Tibial artery (tissue), 4 donors: ENCODE data around the gene GLIPR1L1.

Experiments used
- DNase-seq, 2 donors: peaks; one replicate each; pipeline ENCODE4 v3.0.0-alpha.2; 2019
- H3K27ac ChIP-seq, 2 donors: fragments of 200-600 bp; sonication (generic) in 1 of 2; 1 replicate in 1 of 2; 2 replicates in 1 of 2; pipeline ENCODE4 v1.5.1; 2018 to 2019; ENCODE audit warnings: mild to moderate bottlenecking in 1 of 2
- H3K27me3 ChIP-seq, 2 donors: fragments of 200-600 bp; sonication (generic) in 1 of 2; one replicate each; pipeline versions ENCODE4 v1.5.1 to v1.6.0; 2016 to 2019
- H3K36me3 ChIP-seq, 3 donors: fragments of 200-600 bp; sonication (generic) in 2 of 3; one replicate each; pipeline ENCODE4 v1.5.1; 2016 to 2019; ENCODE audit warnings: mild to moderate bottlenecking in 2 of 3
- H3K4me1 ChIP-seq, 4 donors: fragments of 200-600 bp; sonication (generic) in 2 of 4; 1 replicate in 3 of 4; 2 replicates in 1 of 4; pipeline ENCODE4 v1.5.1; 2016 to 2019
- H3K4me3 ChIP-seq, 2 donors: fragments of 200-600 bp; sonication (generic) in 1 of 2; 1 replicate in 1 of 2; 2 replicates in 1 of 2; pipeline ENCODE4 v1.5.1; 2018 to 2019; ENCODE audit warnings: mild to moderate bottlenecking in 2 of 2
- H3K9me3 ChIP-seq, 3 donors: fragments of 200-600 bp; sonication (generic) in 1 of 3; one replicate each; pipeline ENCODE4 v1.5.1; 2016 to 2019
- intact Hi-C: fragments of 100-400 bp; cut with DNase I; formaldehyde crosslinking; loops from one replicate; pipeline ENCODE4 v1.15.0; 2023; ENCODE audit warnings: low total_unique reads
- TF ChIP-seq, protein P1 (sequence below), 2 experiments: fragments of 200-600 bp in 1 of 2; fragments of 450-650 bp in 1 of 2; IDR thresholded peaks; one replicate each; pipeline ENCODE4 v1.5.1; 2017 to 2019; ENCODE audit warnings: antibody characterized with exemption in 2 of 2, mild to moderate bottlenecking in 1 of 2, moderate library complexity in 1 of 2

GLIPR1L1 gene

GRCh38 chr12:75334384-75335030 is at the start of gene GLIPR1L1:
Gene GLIPR1L1, plus strand, starts transcription at chr12:75334670. Its CDS starts 59 bp downstream, at chr12:75334729.
- H3K27me3 ChIP-seq, result no peaks in the 10 kb centered on the region
- TF ChIP-seq, protein P1, sequence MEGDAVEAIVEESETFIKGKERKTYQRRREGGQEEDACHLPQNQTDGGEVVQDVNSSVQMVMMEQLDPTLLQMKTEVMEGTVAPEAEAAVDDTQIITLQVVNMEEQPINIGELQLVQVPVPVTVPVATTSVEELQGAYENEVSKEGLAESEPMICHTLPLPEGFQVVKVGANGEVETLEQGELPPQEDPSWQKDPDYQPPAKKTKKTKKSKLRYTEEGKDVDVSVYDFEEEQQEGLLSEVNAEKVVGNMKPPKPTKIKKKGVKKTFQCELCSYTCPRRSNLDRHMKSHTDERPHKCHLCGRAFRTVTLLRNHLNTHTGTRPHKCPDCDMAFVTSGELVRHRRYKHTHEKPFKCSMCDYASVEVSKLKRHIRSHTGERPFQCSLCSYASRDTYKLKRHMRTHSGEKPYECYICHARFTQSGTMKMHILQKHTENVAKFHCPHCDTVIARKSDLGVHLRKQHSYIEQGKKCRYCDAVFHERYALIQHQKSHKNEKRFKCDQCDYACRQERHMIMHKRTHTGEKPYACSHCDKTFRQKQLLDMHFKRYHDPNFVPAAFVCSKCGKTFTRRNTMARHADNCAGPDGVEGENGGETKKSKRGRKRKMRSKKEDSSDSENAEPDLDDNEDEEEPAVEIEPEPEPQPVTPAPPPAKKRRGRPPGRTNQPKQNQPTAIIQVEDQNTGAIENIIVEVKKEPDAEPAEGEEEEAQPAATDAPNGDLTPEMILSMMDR (IDR thresholded peaks at IDR 0.05), result peak; percentile 86 to 88
- H3K36me3 ChIP-seq, result no peaks in the 10 kb centered on the region
- H3K27ac ChIP-seq, result peak within 1 kb of the TSS; percentile 26 to 61
- DNase-seq, result peak; percentile 91 to 93
- peak within 1 kb of the TSS; percentile 43 to 52 for H3K4me3 ChIP-seq
- H3K4me1 ChIP-seq, result peaks cover 0 to 9% (median 6%) of the 10 kb centered on the region in 4 donors
- intact Hi-C loops, result loop anchor here (10.0 kb wide), 1 partner anchor 170 kb away; no protein-coding TSS in a partner anchor
- no peaks in the 10 kb centered on the region for H3K9me3 ChIP-seq

GRCh38 chr12:75288860-75289259 is 45.6 kb upstream of the GLIPR1L1 start:
- no peak for DNase-seq

GRCh38 chr12:75289753-75290152 is 44.7 kb upstream of the GLIPR1L1 start:
- Histone ChIP-seq H3K4me1 (no peaks in the 10 kb centered on the region), H3K9me3 (no peaks in the 10 kb centered on the region), H3K27me3 (no peaks in the 10 kb centered on the region), H3K4me3 (no peak overlapping the region), H3K27ac (no peak overlapping the region), H3K36me3 (no peaks in the 10 kb centered on the region)
- intact Hi-C loops, result no loop called here
- DNase-seq, result no peak
- TF ChIP-seq, protein P1 (IDR thresholded peaks at IDR 0.05), result no peak

More at GRCh38 chr12:75288860-75289259, 45.6 kb upstream of the GLIPR1L1 start:
- Histone ChIP-seq H3K27ac (no peak overlapping the region), H3K36me3 (no peaks in the 10 kb centered on the region), H3K27me3 (no peaks in the 10 kb centered on the region), H3K4me1 (no peaks in the 10 kb centered on the region), H3K4me3 (no peak overlapping the region), H3K9me3 (no peaks in the 10 kb centered on the region)
- intact Hi-C loops, result no loop called here
- TF ChIP-seq, protein P1 (IDR thresholded peaks at IDR 0.05), result no peak

GRCh38 chr12:75291014-75291413 is 43.5 kb upstream of the GLIPR1L1 start:
- no peak for DNase-seq
- TF ChIP-seq, protein P1 (IDR thresholded peaks at IDR 0.05), result no peak
- intact Hi-C loops, result no loop called here
- no peak overlapping the region for H3K4me3 ChIP-seq
- no peaks in the 10 kb centered on the region for H3K4me1 ChIP-seq
- H3K27me3 ChIP-seq, result no peaks in the 10 kb centered on the region
- H3K27ac ChIP-seq, result no peak overlapping the region
- H3K36me3 ChIP-seq, result no peaks in the 10 kb centered on the region
- no peaks in the 10 kb centered on the region for H3K9me3 ChIP-seq

- Histone ChIP-seq H3K36me3 (peaks cover 0 to 3% (median 0%) of the 10 kb centered on the region in 3 donors), H3K9me3 (no peaks in the 10 kb centered on the region), H3K4me1 (no peaks in the 10 kb centered on the region), H3K4me3 (no peak overlapping the region), H3K27ac (no peak overlapping the region), H3K27me3 (no peaks in the 10 kb centered on the region)
- DNase-seq, result no peak
- TF ChIP-seq, protein P1 (IDR thresholded peaks at IDR 0.05), result no peak
- intact Hi-C loops, result no loop called here
Measured at GRCh38 chr12:75294336-75294735, 40.1 kb upstream of the GLIPR1L1 start.
